Endothelial cell of umbilical vein (primary cell): ENCODE measurements around the gene HP. TPM values are rescaled to one million over a fixed set of nuclear protein-coding genes. Genes with fewer than 3 reads are reported as not detected.

Source experiments
- BruUV-seq: library from RNA; stranded (reverse); fragments of 400-500 nt; replicated peaks from 2 replicates; lab custom pipeline; 2021; lab: Mats Ljungman, UMichigan
- CTCF ChIA-PET: fragments of 300-600, 350-600 bp; sonication (Branson Sonifier 250); formaldehyde crosslinking; loops from one replicate; lab custom pipeline; 2021; ENCODE audit warnings: antibody characterized with exemption, inconsistent platforms; lab: Charles Lee
- POLR2A ChIA-PET: fragments of 300-600, 350-600 bp; sonication (Branson Sonifier 250); formaldehyde crosslinking; loops from one replicate; lab custom pipeline; 2021; ENCODE audit warnings: antibody characterized with exemption, inconsistent platforms; lab: Charles Lee
- DNase-seq: peaks from one replicate; pipeline ENCODE4 v3.0.0-alpha.2; 2011; ENCODE audit warnings: low read depth, low spot score
- FAIRE-seq: peaks from 2 replicates; lab custom pipeline; 2011; peaks lifted over from hg19 to GRCh38; lab: Jason Lieb, UNC
- H2AFZ ChIP-seq: 2 replicates; pipeline ENCODE4 v1.6.0; 2012; ENCODE audit warnings: low read depth, low read length, control low read depth, inconsistent platforms
- H3K27ac ChIP-seq: 2 replicates; pipeline ENCODE4 v1.5.1; 2011; ENCODE audit warnings: low read depth, mild to moderate bottlenecking, control low read depth, low read length, moderate library complexity; ENCODE audit not compliant: insufficient read depth
- H3K27me3 ChIP-seq, 2 experiments: 2 replicates each; pipeline versions ENCODE4 v1.6.0 to v1.6.1; 2011; ENCODE audit warnings: low read length in 2 of 2, mixed read lengths in 1 of 2; ENCODE audit not compliant: control insufficient read depth in 2 of 2, insufficient read depth in 2 of 2
- H3K36me3 ChIP-seq, 2 experiments: 2 replicates in 1 of 2; 3 replicates in 1 of 2; pipeline ENCODE4 v1.5.1; 2011; ENCODE audit warnings: low read length in 2 of 2, mild to moderate bottlenecking in 1 of 2, moderate library complexity in 1 of 2; ENCODE audit not compliant: control insufficient read depth in 2 of 2, insufficient read depth in 2 of 2; ENCODE audit errors: extremely low read depth in 1 of 2
- H3K4me1 ChIP-seq: 3 replicates; pipeline ENCODE4 v1.5.1; 2011; ENCODE audit warnings: mild to moderate bottlenecking, low read length; ENCODE audit not compliant: control insufficient read depth, insufficient read depth; ENCODE audit errors: extremely low read depth
- H3K4me2 ChIP-seq: 2 replicates; pipeline ENCODE4 v1.6.1; 2011; ENCODE audit warnings: low read length, control low read depth, mixed read lengths; ENCODE audit not compliant: insufficient read depth
- H3K4me3 ChIP-seq, 3 experiments: fragments of 200-600 bp in 1 of 3; sonication (generic), shearing (Covaris generic) in 1 of 3; replicated peaks in 1 of 3; 2 replicates each; pipeline ENCODE4 v1.5.1; 2011 to 2016; ENCODE audit warnings: control low read depth in 3 of 3, low read length in 3 of 3, mild to moderate bottlenecking in 2 of 3, inconsistent platforms in 1 of 3, low read depth in 1 of 3, moderate library complexity in 1 of 3; ENCODE audit not compliant: insufficient read depth in 1 of 3
- H3K79me2 ChIP-seq: 2 replicates; pipeline ENCODE4 v1.6.0; 2012; ENCODE audit warnings: low read length, inconsistent platforms; ENCODE audit not compliant: control insufficient read depth, insufficient read depth
- H3K9ac ChIP-seq: replicated peaks from 2 replicates; pipeline ENCODE3; 2011; ENCODE audit warnings: low read length, control low read depth; ENCODE audit not compliant: insufficient read depth; ENCODE audit errors: extremely low read depth
- H3K9me1 ChIP-seq: replicated peaks from 3 replicates; pipeline ENCODE4 v1.6.0; 2011; ENCODE audit warnings: mild to moderate bottlenecking, low read length; ENCODE audit not compliant: control insufficient read depth, insufficient read depth; ENCODE audit errors: extremely low read depth
- H3K9me3 ChIP-seq: replicated peaks from 2 replicates; pipeline ENCODE4 v1.5.1; 2012; ENCODE audit warnings: low read length, inconsistent platforms; ENCODE audit not compliant: control insufficient read depth, insufficient read depth
- H4K20me1 ChIP-seq: replicated peaks from 2 replicates; pipeline ENCODE3; 2011; ENCODE audit warnings: mild to moderate bottlenecking, low read length; ENCODE audit not compliant: control insufficient read depth, insufficient read depth; ENCODE audit errors: extremely low read depth
- CTCF ChIP-seq, 2 donors: IDR thresholded peaks; 1 replicate in 1 of 2; 2 replicates in 1 of 2; pipeline ENCODE4 v1.5.1; 2011; ENCODE audit warnings: low read length in 2 of 2, mild to moderate bottlenecking in 2 of 2, moderate library complexity in 2 of 2, control low read depth in 1 of 2, inconsistent platforms in 1 of 2, low read depth in 1 of 2; ENCODE audit not compliant: insufficient read depth in 1 of 2; ENCODE audit errors: extremely low read depth in 1 of 2
- EZH2 ChIP-seq: IDR thresholded peaks from 2 replicates; pipeline ENCODE4 v1.6.1; 2012; ENCODE audit warnings: borderline replicate concordance, low read depth, mild to moderate bottlenecking, moderate library complexity, low read length, inconsistent platforms; ENCODE audit not compliant: severe bottlenecking
- GATA2 ChIP-seq: IDR thresholded peaks from 2 replicates; pipeline ENCODE4 v1.7.0; 2011; ENCODE audit warnings: low read depth, mild to moderate bottlenecking, moderate library complexity, mixed read lengths, low read length; ENCODE audit not compliant: insufficient read length, insufficient read depth
- JUN ChIP-seq: IDR thresholded peaks from 2 replicates; pipeline ENCODE4 v1.6.1; 2011; ENCODE audit warnings: borderline replicate concordance, low read depth; ENCODE audit not compliant: insufficient read length, insufficient read depth
- MYC ChIP-seq: IDR thresholded peaks from one replicate; pipeline ENCODE4 v1.6.1; 2011; ENCODE audit warnings: mild to moderate bottlenecking, low read depth, low read length
- POLR2A ChIP-seq: IDR thresholded peaks from 2 replicates; pipeline ENCODE4 v1.6.1; 2012; ENCODE audit warnings: low read depth, mild to moderate bottlenecking, control low read depth, low read length
- dilution Hi-C: fragments of 300-500 bp; cut with MboI; formaldehyde crosslinking; loops from one replicate; pipeline ENCODE4 v1.15.0; 2019; ENCODE audit warnings: low sequenced_read_pairs; ENCODE audit not compliant: extremely low pct_ligation_motif_present
- intact Hi-C: fragments of 100-400 bp; cut with micrococcal nuclease; formaldehyde crosslinking; loops from one replicate; pipeline ENCODE4 v1.10.0; 2022
- polyA plus RNA-seq, 4 experiments: library from polyadenylated mRNA; depleted of rRNA in 3 of 4; stranded (reverse) in 3 of 4; unstranded in 1 of 4; fragments of >200 nt; gene quantifications; 2 replicates each; pipeline versions ENCODE4 v1.2.1 to v1.2.3, GENCODE V29; 2011 to 2012; ENCODE audit warnings: missing spikeins in 1 of 4
- total RNA-seq: library from RNA; stranded (reverse); gene quantifications from 2 replicates; pipeline ENCODE4 v1.2.3, GENCODE V29; 2021

The HP gene
- total and polyA plus RNA-seq, 2 donors (not counting 3 experiments of a cell fraction or from before 2014, with no cell fraction given), result not detected

GRCh38 chr16:72091217-72091616 lies 36.9 kb downstream of the HP start:
- no peaks in the 10 kb centered on the region for H3K27me3 ChIP-seq
- H3K36me3 ChIP-seq, result peaks cover 15 to 16% of the 10 kb centered on the region in 2 experiments
- intact Hi-C loops, result loop anchor here (5.0 to 10.0 kb wide), 3 partner anchors 166 to 976 kb away; partner anchors contain the start of gene PHLPP2
- ChIA-PET CTCF (interaction anchor here (1.1 kb wide), 1 partner anchor 25 kb away, joined by 3 read pairs; no protein-coding TSS in a partner anchor), POLR2A (no interaction called here)
- no peak for FAIRE-seq
- peaks cover 18% of the 10 kb centered on the region for H3K4me1 ChIP-seq
- H4K20me1 ChIP-seq, result no peaks in the 10 kb centered on the region
- H3K4me2 ChIP-seq, result no peak overlapping the region
- BruUV-seq, result no TSS peak
- dilution Hi-C loops, result no loop called here
- no peak overlapping the region for H3K9ac ChIP-seq
- no peak for DNase-seq
- no peak overlapping the region for H3K4me3 ChIP-seq
- TF ChIP-seq MYC, result no peak
- TF ChIP-seq CTCF (IDR thresholded peaks at IDR 0.05; ENCODE audit: extremely low read depth in 1 of 2, insufficient read depth in 1 of 2, low read depth in 1 of 2, low read length in 2 of 2), result no peak
- TF ChIP-seq GATA2, result no peak
- no peak for TF ChIP-seq POLR2A
- no peak for TF ChIP-seq EZH2
- no peak for TF ChIP-seq JUN
- no peak overlapping the region for H2AFZ ChIP-seq
- H3K79me2 ChIP-seq, result peaks cover 56% of the 10 kb centered on the region
- no peaks in the 10 kb centered on the region for H3K9me3 ChIP-seq
- H3K9me1 ChIP-seq, result no peaks in the 10 kb centered on the region
- no peak overlapping the region for H3K27ac ChIP-seq
